Measurements from ENCODE around the gene TAS1R1.
A peak's percentile ranks its signal among the peaks of the same experiment; 100 is the strongest.

The TAS1R1 gene

DNA sequence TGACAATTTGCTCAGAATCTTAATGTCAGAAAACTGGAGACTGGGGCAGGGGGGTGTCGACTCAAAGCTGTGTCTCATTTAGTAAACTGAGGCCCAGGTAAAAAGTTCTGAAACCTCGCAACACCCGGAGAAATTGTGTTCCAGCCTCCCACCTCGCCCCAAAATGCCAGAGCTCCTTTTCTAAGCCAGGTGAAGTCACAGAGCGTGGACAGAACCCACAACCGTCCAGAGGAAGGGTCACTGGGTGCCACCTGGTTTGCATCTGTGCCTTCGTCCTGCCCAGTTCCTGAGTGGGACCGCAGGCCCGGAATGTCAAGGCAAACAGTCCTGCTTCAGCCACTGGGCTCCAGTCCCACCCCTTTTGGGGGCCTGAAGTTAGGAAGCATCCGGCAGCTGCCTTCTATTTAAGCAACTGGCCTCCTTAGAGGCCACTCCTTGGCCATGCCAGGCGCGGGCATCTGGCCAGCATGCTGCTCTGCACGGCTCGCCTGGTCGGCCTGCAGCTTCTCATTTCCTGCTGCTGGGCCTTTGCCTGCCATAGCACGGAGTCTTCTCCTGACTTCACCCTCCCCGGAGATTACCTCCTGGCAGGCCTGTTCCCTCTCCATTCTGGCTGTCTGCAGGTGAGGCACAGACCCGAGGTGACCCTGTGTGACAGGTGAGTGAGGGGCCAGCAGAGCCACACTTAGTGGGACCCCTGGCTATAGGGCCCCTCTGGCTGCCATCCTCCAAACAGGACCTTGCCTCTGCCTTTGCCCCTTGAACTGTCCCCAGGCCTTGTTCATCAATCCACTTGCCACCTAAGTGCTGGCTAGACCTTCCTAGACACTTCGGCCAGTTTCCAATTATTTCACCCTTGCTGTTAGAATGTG, at the start of gene TAS1R1:
Gene TAS1R1, plus strand, starts transcription at position 401 of the 872 bp plus-strand sequence. Its CDS starts 67 bp downstream, at position 468.
- TF ChIP-seq FOXP2 (optimal IDR thresholded peaks at IDR 0.05; ENCODE audit: control extremely low read depth, extremely low read length, insufficient read depth) = no peak
- TF ChIP-seq EZH2 (IDR thresholded peaks at IDR 0.05) = no peak
- TF ChIP-seq POLR2AphosphoS5 (IDR thresholded peaks at IDR 0.05; ENCODE audit: borderline replicate concordance, low read depth, low read length) = no peak
- no peaks in the 10 kb centered on the region for H3K9me3 ChIP-seq (ENCODE audit: low read depth, low read length)
- peak within 1 kb of the TSS; percentile 73; the same call in 1 of the 2 replicates for H3K27ac ChIP-seq
- no peak for DNase-seq (ENCODE audit: low read depth, low spot score)
- peaks cover 8% of the 10 kb centered on the region for H3K36me3 ChIP-seq (ENCODE audit: insufficient read depth, low read length)
- H3K9ac ChIP-seq (ENCODE audit: insufficient read length) = peak within 1 kb of the TSS; percentile 96
- peak within 1 kb of the TSS; percentile 91 for H3K4me3 ChIP-seq

- Histone ChIP-seq H3K9me3 (ENCODE audit: low read depth, low read length) (no peaks in the 10 kb centered on the region), H3K4me3 (no peak overlapping the region), H3K36me3 (ENCODE audit: insufficient read depth, low read length) (no peaks in the 10 kb centered on the region)
Observed at GRCh38 chr1:6505367-6506209, 49.5 kb upstream of the TAS1R1 start.

GRCh38 chr1:6506210-6507036, 48.7 kb upstream of the TAS1R1 start:
- H3K9me3 ChIP-seq (ENCODE audit: low read depth, low read length) = no peaks in the 10 kb centered on the region
- H3K27ac ChIP-seq = no peak overlapping the region
- no peak overlapping the region for H3K9ac ChIP-seq (ENCODE audit: insufficient read length)
- TF ChIP-seq EZH2 (IDR thresholded peaks at IDR 0.05) = no peak
- no peak for TF ChIP-seq FOXP2 (optimal IDR thresholded peaks at IDR 0.05; ENCODE audit: control extremely low read depth, extremely low read length, insufficient read depth)
- no peak for TF ChIP-seq POLR2AphosphoS5 (IDR thresholded peaks at IDR 0.05; ENCODE audit: borderline replicate concordance, low read depth, low read length)
- DNase-seq (ENCODE audit: low read depth, low spot score) = no peak
- H3K4me3 ChIP-seq = no peak overlapping the region
- H3K36me3 ChIP-seq (ENCODE audit: insufficient read depth, low read length) = no peaks in the 10 kb centered on the region

More at GRCh38 chr1:6505367-6506209, 49.5 kb upstream of the TAS1R1 start:
- Histone ChIP-seq H3K27ac (no peak overlapping the region), H3K9ac (ENCODE audit: insufficient read length) (no peak overlapping the region)
- no peak for DNase-seq (ENCODE audit: low read depth, low spot score)
- no peak for TF ChIP-seq EZH2 (IDR thresholded peaks at IDR 0.05)
- TF ChIP-seq POLR2AphosphoS5 (IDR thresholded peaks at IDR 0.05; ENCODE audit: borderline replicate concordance, low read depth, low read length) = no peak
- TF ChIP-seq FOXP2 (optimal IDR thresholded peaks at IDR 0.05; ENCODE audit: control extremely low read depth, extremely low read length, insufficient read depth) = no peak

- H3K4me3 ChIP-seq = no peak overlapping the region
- no peaks in the 10 kb centered on the region for H3K36me3 ChIP-seq (ENCODE audit: insufficient read depth, low read length)
- no peak for DNase-seq (ENCODE audit: low read depth, low spot score)
- no peaks in the 10 kb centered on the region for H3K9me3 ChIP-seq (ENCODE audit: low read depth, low read length)
- no peak overlapping the region for H3K9ac ChIP-seq (ENCODE audit: insufficient read length)
- no peak overlapping the region for H3K27ac ChIP-seq
- no peak for TF ChIP-seq EZH2 (IDR thresholded peaks at IDR 0.05)
- TF ChIP-seq FOXP2 (optimal IDR thresholded peaks at IDR 0.05; ENCODE audit: control extremely low read depth, extremely low read length, insufficient read depth) = no peak
- TF ChIP-seq POLR2AphosphoS5 (IDR thresholded peaks at IDR 0.05; ENCODE audit: borderline replicate concordance, low read depth, low read length) = no peak
Observed at GRCh38 chr1:6507037-6507428, 48.1 kb upstream of the TAS1R1 start.

DNA sequence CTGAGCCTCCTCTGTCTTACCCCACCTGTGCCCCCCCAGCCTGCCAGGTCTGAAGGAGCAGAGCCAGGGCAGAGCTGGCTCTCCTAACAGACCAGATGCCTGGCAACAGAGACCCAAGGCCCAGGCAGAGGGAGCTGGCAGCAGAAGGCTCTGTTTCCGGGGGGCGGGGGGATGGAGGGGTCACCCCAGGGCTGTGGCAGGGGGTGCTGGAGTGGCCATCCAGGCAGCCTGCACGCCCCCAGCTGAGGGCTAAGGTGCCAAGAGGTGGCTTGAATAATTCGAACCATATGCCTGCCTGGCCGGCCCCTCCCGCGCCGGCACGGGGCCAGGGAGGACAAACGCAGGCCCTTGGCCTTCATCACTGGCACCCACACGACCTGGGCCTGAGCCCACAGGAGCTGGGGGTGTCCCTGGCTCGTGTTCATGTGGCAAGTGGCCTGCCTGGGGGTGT, 47.6 kb upstream of the TAS1R1 start:
- Histone ChIP-seq H3K9me3 (ENCODE audit: low read depth, low read length) (no peaks in the 10 kb centered on the region), H3K9ac (ENCODE audit: insufficient read length) (no peak overlapping the region), H3K4me3 (no peak overlapping the region), H3K36me3 (ENCODE audit: insufficient read depth, low read length) (no peaks in the 10 kb centered on the region), H3K27ac (no peak overlapping the region)
- no peak for TF ChIP-seq EZH2 (IDR thresholded peaks at IDR 0.05)
- no peak for TF ChIP-seq POLR2AphosphoS5 (IDR thresholded peaks at IDR 0.05; ENCODE audit: borderline replicate concordance, low read depth, low read length)
- no peak for TF ChIP-seq FOXP2 (optimal IDR thresholded peaks at IDR 0.05; ENCODE audit: control extremely low read depth, extremely low read length, insufficient read depth)
- no peak for DNase-seq (ENCODE audit: low read depth, low spot score)

- DNase-seq (ENCODE audit: low read depth, low spot score) = no peak
- Histone ChIP-seq H3K36me3 (ENCODE audit: insufficient read depth, low read length) (no peaks in the 10 kb centered on the region), H3K4me3 (no peak overlapping the region), H3K9ac (ENCODE audit: insufficient read length) (no peak overlapping the region), H3K27ac (no peak overlapping the region), H3K9me3 (ENCODE audit: low read depth, low read length) (no peaks in the 10 kb centered on the region)
- TF ChIP-seq POLR2AphosphoS5 (IDR thresholded peaks at IDR 0.05; ENCODE audit: borderline replicate concordance, low read depth, low read length) (no peak), EZH2 (IDR thresholded peaks at IDR 0.05) (no peak), FOXP2 (optimal IDR thresholded peaks at IDR 0.05; ENCODE audit: control extremely low read depth, extremely low read length, insufficient read depth) (no peak)
Observed at GRCh38 chr1:6508154-6508815, 46.8 kb upstream of the TAS1R1 start.

DNA sequence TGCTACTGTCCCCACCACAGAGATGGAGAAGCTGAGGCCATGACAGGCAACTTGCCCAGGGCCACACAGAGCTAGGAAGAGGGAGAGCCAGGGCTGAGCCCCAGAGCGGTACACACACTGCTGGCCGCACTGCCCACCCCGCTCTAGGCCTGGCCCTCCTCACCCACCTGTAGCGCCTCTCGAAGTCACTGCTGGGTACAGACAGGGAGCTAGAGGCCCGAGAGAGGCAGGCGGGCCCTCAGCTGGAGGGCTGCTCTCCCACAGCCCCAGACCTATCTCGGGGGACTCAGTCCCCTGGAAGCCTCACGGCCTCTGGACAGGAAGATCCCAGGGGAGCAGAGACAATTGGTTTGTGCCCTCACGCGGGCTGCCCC, 46.3 kb upstream of the TAS1R1 start:
- Histone ChIP-seq H3K36me3 (ENCODE audit: insufficient read depth, low read length) (no peaks in the 10 kb centered on the region), H3K9me3 (ENCODE audit: low read depth, low read length) (no peaks in the 10 kb centered on the region), H3K9ac (ENCODE audit: insufficient read length) (no peak overlapping the region), H3K4me3 (no peak overlapping the region), H3K27ac (no peak overlapping the region)
- TF ChIP-seq POLR2AphosphoS5 (IDR thresholded peaks at IDR 0.05; ENCODE audit: borderline replicate concordance, low read depth, low read length) (no peak), EZH2 (IDR thresholded peaks at IDR 0.05) (no peak), FOXP2 (optimal IDR thresholded peaks at IDR 0.05; ENCODE audit: control extremely low read depth, extremely low read length, insufficient read depth) (no peak)
- no peak for DNase-seq (ENCODE audit: low read depth, low spot score)

Data from SK-N-MC (cell line).